Astrocyte of the spinal cord (primary cell): ENCODE measurements around the gene CGB5.

Experiments used
- DNase-seq: peaks from one replicate; pipeline ENCODE4 v3.0.0; 2011; ENCODE audit warnings: low read depth, low spot score
- H3K4me3 ChIP-seq: 2 replicates; pipeline ENCODE4 v1.5.1; 2011; ENCODE audit warnings: low read depth, mild to moderate bottlenecking, low read length, moderate library complexity
- CTCF ChIP-seq: IDR thresholded peaks from 2 replicates; pipeline ENCODE4 v1.5.1; 2012; ENCODE audit warnings: low read depth, mild to moderate bottlenecking, low read length, inconsistent platforms
- in situ Hi-C: cut with HindIII; loops from 2 replicates; pipeline ENCODE4 v1.10.0; 2017; ENCODE audit warnings: low sequenced_read_pairs

Gene CGB5

GRCh38 chr19:49080392-49080791 lies 36.7 kb downstream of the CGB5 start:
- H3K4me3 ChIP-seq, result no peak overlapping the region
- no peak for TF ChIP-seq CTCF
- in situ Hi-C loops, result no loop called here
- DNase-seq, result no peak

- no peak for TF ChIP-seq CTCF
- no peak for DNase-seq
- in situ Hi-C loops, result no loop called here
- no peak overlapping the region for H3K4me3 ChIP-seq
These were observed 37.6 kb downstream of the CGB5 start for GRCh38 chr19:49081273-49081672.

- peak overlapping the region; percentile 39 for H3K4me3 ChIP-seq
- no peak for DNase-seq
- no peak for TF ChIP-seq CTCF
- in situ Hi-C loops, result no loop called here
These were observed 40.8 kb downstream of the CGB5 start for GRCh38 chr19:49084206-49085019.

GRCh38 chr19:49085020-49085867 lies 41.6 kb downstream of the CGB5 start, which contains the start of gene SNRNP70:
TSS of gene SNRNP70 (plus strand) at chr19:49085451. CDS start at chr19:49086415, 964 bp downstream.
- peak within 1 kb of the TSS; percentile 89 for H3K4me3 ChIP-seq
- no peak for TF ChIP-seq CTCF
- peak; percentile 100 for DNase-seq
- in situ Hi-C loops, result no loop called here

- peak overlapping the region; percentile 89 for H3K4me3 ChIP-seq
- no peak for DNase-seq
- in situ Hi-C loops, result no loop called here
- no peak for TF ChIP-seq CTCF
These were observed 42.2 kb downstream of the CGB5 start for GRCh38 chr19:49085868-49086232.

GRCh38 chr19:49086296-49086695 lies 42.6 kb downstream of the CGB5 start:
- H3K4me3 ChIP-seq, result peak overlapping the region; percentile 89
- in situ Hi-C loops, result no loop called here
- TF ChIP-seq CTCF, result no peak
- no peak for DNase-seq
